22Rv1 (cell line): Measurements from ENCODE around the gene AQP11.

Experiments
- ZFX ChIP-seq: fragments of 450-650 bp; IDR thresholded peaks from 2 replicates; pipeline ENCODE4 v1.6.1; 2017; ENCODE audit warnings: antibody characterized with exemption, borderline replicate concordance
- TF ChIP-seq, protein P1 (sequence below): fragments of 450-650 bp; IDR thresholded peaks from 2 replicates; pipeline ENCODE4 v1.5.1; 2017; ENCODE audit warnings: mild to moderate bottlenecking

DNA sequence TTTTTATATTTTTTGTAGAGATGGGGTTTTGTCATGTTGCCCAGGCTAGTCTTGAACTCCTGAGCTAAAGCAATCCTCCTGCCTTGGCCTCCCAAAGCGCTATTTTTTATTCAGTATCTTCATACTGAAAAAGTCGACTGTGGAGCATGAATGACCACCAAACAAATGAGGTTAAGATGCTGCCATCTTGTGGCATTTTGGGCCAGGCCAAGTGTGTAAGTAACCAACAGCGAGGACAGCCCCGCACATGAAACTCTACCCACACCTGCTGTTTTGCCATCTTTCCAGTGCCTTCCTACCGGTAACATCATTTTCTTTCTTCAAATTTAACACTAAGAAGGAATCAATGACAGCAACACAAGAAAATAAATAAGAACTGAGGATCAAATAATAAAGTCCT is 32.2 kb upstream of the AQP11 start:
- TF ChIP-seq, protein P1, sequence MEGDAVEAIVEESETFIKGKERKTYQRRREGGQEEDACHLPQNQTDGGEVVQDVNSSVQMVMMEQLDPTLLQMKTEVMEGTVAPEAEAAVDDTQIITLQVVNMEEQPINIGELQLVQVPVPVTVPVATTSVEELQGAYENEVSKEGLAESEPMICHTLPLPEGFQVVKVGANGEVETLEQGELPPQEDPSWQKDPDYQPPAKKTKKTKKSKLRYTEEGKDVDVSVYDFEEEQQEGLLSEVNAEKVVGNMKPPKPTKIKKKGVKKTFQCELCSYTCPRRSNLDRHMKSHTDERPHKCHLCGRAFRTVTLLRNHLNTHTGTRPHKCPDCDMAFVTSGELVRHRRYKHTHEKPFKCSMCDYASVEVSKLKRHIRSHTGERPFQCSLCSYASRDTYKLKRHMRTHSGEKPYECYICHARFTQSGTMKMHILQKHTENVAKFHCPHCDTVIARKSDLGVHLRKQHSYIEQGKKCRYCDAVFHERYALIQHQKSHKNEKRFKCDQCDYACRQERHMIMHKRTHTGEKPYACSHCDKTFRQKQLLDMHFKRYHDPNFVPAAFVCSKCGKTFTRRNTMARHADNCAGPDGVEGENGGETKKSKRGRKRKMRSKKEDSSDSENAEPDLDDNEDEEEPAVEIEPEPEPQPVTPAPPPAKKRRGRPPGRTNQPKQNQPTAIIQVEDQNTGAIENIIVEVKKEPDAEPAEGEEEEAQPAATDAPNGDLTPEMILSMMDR = peak; percentile 59
- no peak for TF ChIP-seq ZFX
